ENCODE measurements around the gene CTTNBP2NL. TPM values are rescaled to one million over a fixed set of nuclear protein-coding genes. Genes with fewer than 3 reads are reported as not detected.

Gene CTTNBP2NL
- total and polyA plus RNA-seq, 3 donors from 2014 or later, result 13.8 to 19.4 (median 16.3) TPM

DNA sequence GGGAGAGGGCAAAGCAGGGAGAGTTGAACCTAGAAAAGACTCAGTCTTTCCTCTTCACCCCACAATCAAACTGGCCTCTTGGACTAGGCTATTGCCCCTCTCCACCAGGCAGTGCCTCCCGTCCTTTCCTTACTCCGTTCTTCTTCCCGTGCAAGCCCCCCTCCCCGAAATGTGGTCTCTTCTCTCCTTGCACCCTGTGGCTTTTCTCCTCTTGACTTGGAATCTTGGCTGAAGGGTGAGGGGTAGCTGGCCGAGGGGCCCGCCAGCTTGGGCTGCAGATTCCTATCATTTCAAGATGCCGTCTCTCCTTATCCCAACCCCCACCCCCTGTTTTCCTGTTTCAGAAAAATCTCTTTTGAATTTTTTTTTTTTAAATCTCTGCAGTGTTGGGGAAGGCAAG is 114.3 kb downstream of the CTTNBP2NL start:
- intact Hi-C loops (cut with DNase I; ENCODE audit: low total_unique reads), result no loop called here
- WGBS, 2 donors, result 38 to 49% methylated on average over 7 of the region's 7 CpGs
- peak overlapping the region in 1 of 2 donors; percentile 75 for H3K4me3 ChIP-seq
- no peaks in the 10 kb centered on the region for H3K27me3 ChIP-seq
- DNase-seq, result no peak
- no peaks in the 10 kb centered on the region for H3K9me3 ChIP-seq
- H3K36me3 ChIP-seq (ENCODE audit: low read depth, missing control alignments), result no peaks in the 10 kb centered on the region
- peak overlapping the region in 1 of 2 donors; percentile 15 for H3K27ac ChIP-seq
- peaks cover 18% of the 10 kb centered on the region for H3K4me1 ChIP-seq
- TF ChIP-seq, protein P1, sequence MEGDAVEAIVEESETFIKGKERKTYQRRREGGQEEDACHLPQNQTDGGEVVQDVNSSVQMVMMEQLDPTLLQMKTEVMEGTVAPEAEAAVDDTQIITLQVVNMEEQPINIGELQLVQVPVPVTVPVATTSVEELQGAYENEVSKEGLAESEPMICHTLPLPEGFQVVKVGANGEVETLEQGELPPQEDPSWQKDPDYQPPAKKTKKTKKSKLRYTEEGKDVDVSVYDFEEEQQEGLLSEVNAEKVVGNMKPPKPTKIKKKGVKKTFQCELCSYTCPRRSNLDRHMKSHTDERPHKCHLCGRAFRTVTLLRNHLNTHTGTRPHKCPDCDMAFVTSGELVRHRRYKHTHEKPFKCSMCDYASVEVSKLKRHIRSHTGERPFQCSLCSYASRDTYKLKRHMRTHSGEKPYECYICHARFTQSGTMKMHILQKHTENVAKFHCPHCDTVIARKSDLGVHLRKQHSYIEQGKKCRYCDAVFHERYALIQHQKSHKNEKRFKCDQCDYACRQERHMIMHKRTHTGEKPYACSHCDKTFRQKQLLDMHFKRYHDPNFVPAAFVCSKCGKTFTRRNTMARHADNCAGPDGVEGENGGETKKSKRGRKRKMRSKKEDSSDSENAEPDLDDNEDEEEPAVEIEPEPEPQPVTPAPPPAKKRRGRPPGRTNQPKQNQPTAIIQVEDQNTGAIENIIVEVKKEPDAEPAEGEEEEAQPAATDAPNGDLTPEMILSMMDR (IDR thresholded peaks at IDR 0.05), result no peak
- no peak for TF ChIP-seq POLR2A (IDR thresholded peaks at IDR 0.05)

Small RNA genes lying within 50 kb of the gene (microRNA-seq; reads per million reads assigned to microRNA genes)
- gene MIR4256 (ENCODE audit: borderline number of aligned reads in 2 of 2, borderline replicate concordance in 1 of 2), result 0 reads per million in 2 donors

Small RNA genes lying within 50 kb of the gene (small RNA-seq; reads per million reads assigned to genes)
- 0 reads per million in 2 donors for gene RF01210

Other genes starting within 250 kb of the CTTNBP2NL start
- 10 to 100 TPM; 10.6 to 14.7 TPM for gene WNT2B, start 112.8 kb downstream of the CTTNBP2NL start, total RNA-seq
- gene WNT2B, start 112.8 kb downstream of the CTTNBP2NL start, polyA plus RNA-seq (ENCODE audit: insufficient read depth, low read depth, low replicate concordance), result 9.1 TPM
- 10 to 100 TPM; 59.1 to 97.2 TPM for gene ST7L, start 222.9 kb downstream of the CTTNBP2NL start, total RNA-seq
- gene ST7L, start 222.9 kb downstream of the CTTNBP2NL start, polyA plus RNA-seq (ENCODE audit: insufficient read depth, low read depth, low replicate concordance), result 125 TPM
- 100 to 1,000 TPM; 144 to 148 TPM for gene CAPZA1, start 223.6 kb downstream of the CTTNBP2NL start, total RNA-seq
- gene CAPZA1, start 223.6 kb downstream of the CTTNBP2NL start, polyA plus RNA-seq (ENCODE audit: insufficient read depth, low read depth, low replicate concordance), result 120 TPM

All from testis (tissue), 3 donors.